GM18858 (cell line): Measurements from ENCODE around the gene ZBTB43.

Source experiments
- ATAC-seq: cut with Tn5 transposase; IDR thresholded peaks from one replicate; pipeline ENCODE4 v1.9.1; 2021; ENCODE audit not compliant: unreplicated experiment

The ZBTB43 gene

DNA sequence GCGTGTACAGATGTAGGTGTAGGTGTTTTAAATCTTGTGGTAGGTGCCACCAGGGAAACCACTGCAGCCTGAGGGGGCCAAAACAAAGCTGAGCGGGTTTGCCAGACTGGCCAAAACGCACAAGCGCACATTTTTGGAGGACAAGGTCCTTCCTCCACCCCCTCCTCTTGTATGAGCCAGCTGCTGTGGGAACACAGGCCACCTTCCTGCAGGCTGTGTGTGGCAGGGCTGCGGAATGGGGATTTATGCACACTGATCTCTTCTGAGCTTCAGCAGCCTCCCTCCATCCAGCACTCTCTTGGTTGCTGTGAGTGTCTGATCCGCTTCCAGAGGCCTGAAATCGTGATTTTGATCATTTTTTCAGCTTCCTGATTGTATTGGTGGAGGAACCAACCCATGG, 22.4 kb downstream of the ZBTB43 start:
- no peak for ATAC-seq

DNA sequence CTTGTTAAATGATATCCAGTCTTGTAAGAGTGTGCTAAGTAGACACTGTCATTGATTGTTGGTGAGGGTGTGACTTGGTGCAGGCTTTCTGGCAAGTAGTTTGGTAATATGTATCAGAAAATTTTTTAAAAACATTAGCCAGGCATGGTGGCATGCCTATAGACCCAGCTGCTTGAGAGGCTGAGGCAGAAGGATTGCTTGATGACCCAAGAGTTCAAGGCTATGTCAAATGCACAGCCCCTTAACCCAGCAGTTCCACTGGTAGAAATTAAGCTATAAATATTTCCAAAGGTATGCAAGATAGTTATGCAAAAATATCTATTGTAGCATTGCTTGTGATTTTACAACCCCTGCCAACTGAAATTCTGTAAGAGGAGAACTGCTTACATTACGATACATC, 24.2 kb downstream of the ZBTB43 start:
- no peak for ATAC-seq

- ATAC-seq, result no peak
These were observed 26.0 kb downstream of the ZBTB43 start for GRCh38 chr9:126830827-126831226.

DNA sequence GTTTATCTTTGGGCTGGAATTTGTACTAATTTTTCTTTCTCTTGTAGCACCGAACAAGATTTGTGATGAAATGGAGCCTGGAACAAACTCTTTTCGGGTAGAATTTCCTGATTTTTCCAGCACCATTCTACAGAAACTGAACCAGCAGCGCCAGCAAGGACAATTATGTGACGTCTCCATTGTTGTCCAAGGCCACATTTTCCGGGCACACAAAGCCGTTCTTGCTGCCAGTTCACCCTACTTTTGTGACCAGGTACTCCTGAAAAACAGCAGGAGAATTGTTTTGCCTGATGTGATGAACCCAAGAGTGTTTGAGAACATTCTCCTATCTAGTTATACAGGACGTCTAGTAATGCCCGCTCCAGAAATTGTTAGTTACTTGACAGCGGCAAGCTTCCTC, 27.6 kb downstream of the ZBTB43 start:
- ATAC-seq, result no peak

GRCh38 chr9:126833020-126833419, 28.2 kb downstream of the ZBTB43 start:
- ATAC-seq, result no peak

DNA sequence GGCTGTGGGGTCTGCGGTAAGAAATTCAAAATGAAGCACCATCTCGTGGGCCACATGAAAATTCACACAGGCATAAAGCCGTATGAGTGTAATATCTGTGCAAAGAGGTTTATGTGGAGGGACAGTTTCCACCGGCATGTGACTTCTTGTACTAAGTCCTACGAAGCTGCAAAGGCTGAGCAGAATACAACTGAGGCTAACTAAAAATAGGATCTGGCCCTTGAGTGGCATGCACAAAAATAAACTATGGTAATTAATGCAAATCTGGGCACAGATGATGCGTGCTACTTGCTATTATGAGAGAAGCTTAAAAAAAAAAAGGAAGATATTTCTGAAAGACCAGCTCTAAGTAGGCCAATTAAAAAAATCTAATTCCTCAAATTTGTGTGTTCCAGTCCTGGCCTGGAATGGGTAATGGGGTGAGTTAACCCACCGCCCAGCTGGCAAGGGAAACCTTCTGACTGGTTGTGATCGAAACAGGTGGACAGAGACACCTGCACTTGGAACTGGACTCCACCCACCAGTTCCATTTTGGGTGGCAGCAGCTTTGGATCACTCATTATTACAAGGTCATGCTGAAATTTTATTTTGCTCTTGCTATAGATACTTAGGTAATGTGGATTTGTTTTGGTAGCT, 29.0 kb downstream of the ZBTB43 start:
- no peak for ATAC-seq

DNA sequence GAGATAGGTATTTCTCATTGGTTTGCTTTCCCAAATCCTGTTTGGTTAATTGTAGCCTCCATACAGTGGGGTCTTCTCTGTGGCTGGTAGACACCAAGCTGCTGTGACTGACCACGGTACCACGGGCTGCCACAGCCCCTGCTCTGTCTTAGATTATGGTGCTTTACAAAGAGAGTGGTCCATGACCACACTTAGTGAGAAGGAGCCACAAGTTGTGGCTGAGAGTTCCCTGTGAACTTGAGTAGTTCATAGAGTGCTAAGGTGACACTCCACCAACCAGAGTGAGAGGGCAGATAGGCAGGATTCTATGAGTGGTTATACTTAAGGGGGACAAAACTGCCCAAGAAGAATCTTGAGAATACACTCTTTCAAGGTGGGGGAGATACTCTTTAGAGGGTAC, 29.8 kb downstream of the ZBTB43 start:
- ATAC-seq, result no peak

DNA sequence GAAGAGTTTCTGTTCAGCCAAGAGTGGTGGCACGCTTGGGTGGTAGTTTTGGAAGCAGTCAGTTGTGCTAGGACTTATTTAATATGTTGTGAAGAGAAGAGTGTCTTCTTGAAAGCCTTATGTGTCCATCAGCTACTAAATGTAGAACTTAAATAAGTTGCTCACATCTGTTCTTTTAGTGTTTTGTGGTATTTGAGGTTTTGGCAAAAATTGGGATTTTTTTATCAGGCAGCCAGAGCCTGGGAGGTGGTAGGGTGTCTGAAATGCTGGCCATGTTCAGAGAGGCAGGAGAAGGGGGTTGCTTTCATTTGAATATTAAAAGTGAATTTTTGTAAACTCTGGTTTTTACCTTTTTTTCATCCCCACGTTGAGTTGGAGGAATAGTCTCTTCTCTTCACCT, 31.4 kb downstream of the ZBTB43 start:
- no peak for ATAC-seq

DNA sequence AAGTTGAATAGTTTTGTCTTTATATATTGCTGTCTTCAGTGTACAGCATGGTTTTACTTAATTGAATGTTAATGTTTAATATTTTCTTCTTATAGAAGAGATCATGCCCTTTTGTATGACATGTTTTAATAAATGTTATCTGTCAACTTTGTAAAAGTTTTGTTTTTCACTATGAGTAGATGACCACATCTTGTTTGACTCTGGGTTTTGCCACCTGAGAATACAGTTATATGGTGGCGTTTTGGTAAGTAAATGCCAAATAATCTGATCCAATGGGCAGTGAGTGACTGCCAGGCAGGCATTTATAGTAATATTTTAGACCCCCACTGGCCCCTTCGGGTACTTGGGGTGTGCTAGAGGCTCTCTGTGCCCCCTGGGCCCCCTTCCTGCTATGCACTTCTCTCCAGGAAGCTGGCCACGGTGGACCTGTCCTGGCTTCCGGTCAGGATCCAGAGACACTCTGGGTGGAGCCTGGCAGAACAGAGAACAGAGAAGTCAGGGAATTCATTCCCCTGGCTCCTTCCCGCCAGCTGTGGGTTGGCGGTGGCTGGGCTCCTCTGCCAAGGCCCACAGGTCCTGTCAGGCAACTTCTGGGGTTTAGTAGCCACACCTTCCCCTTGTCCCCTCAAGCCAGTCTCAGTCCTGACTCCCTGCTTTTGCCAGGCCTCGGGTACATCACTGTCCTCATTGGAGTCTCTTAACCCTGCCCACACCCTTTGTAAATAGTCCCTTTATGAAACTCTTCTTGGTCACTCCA, 33.4 kb downstream of the ZBTB43 start:
- no peak for ATAC-seq

- no peak for ATAC-seq
These were observed 34.1 kb downstream of the ZBTB43 start for GRCh38 chr9:126838895-126839294.

DNA sequence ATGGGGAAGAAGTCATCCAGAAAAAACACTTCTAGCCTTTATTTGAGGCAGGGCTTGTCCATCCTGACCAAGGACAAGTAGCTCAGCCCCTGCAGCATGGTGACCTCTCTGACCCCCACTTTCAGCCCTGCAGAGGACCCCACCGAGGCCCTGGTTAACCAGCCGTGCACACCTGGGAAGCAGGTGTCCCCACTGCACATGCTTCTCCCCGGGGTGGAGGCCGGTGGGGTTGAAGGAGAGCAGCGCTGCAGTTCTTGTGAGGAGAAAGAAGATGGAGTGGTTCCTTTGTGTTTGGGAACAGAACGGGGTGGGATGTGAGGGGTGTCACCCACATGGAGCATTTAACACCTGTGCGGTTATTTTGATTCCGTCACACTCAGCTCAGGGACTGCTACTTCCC, 34.5 kb downstream of the ZBTB43 start:
- ATAC-seq, result no peak

DNA sequence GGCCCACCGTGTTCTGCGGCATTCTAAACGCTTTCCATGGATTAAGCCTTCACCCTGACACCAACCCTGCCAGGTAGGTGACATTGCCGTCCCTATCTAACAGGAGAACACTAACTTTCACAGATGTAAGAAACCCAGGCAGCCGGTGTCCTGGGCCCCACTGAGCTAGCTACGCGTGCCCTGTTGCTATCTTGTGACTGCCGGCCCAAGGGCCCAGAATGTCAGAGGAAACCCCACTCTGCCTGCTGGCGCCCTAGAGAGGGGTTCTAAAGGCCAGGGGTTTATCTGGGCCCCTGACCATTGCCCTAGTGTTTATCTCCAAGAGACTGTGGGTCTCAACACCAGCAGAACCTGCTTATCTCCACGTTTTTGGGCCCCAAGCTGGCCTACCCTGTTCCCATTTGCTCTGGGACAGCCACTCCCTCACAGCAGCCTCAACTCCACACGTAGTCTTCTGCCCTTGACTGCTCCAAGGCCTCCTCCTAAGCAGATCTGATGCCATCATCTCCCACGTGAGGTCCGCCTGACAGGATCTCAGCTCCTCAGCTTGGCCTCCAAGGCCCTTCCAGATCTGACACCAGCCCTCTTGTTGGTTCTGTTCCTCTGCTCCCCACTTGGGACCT, 37.5 kb downstream of the ZBTB43 start:
- ATAC-seq, result no peak

- no peak for ATAC-seq
These were observed 38.3 kb downstream of the ZBTB43 start for GRCh38 chr9:126842977-126843799.

GRCh38 chr9:126844085-126844484, 39.2 kb downstream of the ZBTB43 start:
- ATAC-seq, result no peak

- no peak for ATAC-seq
These were observed 42.2 kb downstream of the ZBTB43 start for GRCh38 chr9:126847051-126847450.

DNA sequence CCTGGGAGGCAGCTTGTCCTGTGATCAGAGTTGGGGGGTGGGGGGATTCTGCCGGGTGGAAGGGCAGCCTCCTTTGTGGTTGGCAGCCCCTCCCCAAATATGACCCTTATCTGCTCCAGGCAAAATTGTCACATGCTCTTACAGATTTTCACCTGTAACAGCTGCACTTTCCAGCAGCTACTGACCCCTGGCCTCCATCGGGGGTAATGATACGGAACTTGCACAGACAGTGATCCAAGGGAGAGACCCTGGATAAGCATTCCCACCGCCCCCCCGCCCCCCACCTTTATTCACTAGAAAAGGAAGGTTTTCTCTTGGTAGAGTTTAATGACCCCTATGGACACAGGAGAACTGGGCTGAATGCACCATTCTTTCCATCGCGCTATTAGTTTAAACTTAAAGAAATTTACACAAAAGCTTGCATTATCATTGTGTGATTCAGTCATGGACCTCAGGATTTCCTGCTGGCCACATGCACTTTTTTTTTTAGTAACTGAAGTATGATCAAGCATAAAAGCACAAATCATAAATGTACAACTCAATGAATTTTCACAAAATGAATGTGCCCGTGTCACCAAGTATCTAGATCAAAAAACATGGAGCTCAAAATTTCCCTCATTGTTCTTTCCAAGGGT, 44.9 kb downstream of the ZBTB43 start:
- no peak for ATAC-seq

DNA sequence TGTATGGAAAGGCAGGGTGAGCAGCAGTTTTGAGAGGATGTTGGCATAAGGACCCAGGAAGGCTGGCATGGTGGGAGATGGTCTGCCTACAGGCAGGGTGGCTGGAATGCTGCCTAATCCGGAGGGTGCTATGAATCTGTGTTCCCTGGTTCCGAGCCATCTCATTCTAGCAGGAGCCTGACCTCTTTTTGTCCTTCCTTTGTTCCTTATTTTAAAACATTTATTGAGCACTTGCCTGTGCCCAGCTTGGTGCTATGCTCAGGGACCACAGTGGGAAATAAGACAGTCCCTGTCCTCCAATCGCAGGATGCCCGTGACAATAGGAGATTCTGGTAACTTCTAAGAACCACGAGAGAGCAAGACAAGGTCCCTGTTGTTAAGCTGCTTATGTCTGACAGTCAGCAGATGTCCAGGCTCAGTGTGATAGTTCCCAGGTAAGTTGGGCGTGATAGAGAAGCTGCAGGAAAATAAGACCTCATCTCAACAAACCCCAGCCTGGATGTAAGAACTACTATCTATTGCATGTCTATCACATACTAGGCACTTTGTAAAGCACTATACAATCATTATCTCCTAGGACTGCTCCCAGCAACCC, 46.5 kb downstream of the ZBTB43 start:
- ATAC-seq, result no peak

DNA sequence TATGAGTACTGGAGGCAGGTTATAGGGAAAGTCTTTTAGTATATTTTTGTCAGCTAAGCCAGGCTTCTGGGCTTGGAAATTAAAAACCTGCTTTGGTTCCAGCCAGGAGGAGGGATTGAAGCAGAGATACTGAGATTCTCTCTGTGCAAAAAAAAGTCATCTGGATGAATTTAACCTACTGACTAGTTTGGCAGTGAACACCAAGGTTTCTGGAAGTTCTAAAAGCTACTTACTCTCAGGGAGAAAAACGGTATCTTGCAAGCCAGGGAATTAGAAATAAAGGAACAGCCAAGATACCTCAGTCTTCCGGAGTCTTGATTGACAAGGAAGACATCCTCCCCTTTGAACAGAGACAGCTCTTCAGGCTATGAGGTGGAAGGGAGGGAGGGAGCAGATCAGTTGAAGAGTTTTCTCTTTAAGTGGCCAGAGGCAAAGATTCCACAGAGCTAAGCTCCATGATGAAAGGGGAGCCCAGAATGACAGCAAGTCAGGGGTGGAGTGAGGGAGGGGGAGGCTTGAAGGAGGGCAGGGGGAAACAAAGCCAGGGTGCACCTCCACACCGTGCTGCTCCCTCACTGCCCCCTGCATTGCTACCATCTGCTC, 47.3 kb downstream of the ZBTB43 start:
- ATAC-seq, result no peak

DNA sequence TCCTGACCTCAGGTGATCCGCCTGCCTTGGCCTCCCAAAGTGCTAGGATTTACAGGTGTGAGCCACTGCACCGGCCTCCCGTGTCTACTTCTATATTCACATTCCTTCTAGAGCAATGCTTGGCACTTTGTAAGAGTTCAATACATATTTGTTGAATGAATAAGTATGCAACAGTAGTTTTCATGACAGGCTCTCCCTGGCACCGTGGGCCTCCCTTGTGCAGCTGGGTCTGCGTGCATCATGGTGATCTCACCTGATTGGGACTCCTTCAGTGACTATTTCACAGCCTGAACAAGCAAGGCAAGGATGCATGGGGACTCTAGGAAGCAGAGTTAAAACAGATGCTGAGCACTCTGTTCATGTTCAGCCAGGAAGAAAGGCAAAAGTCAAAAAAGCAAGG, 48.8 kb downstream of the ZBTB43 start:
- ATAC-seq, result no peak

GRCh38 chr9:126854734-126855133, 49.9 kb downstream of the ZBTB43 start:
- ATAC-seq, result no peak
